Hematopoietic multipotent progenitor cell treated with erythropoietin and hydrocortisone succinate and interleukin-3 and kit ligand, for 15 days (in vitro differentiated cells): Measurements from ENCODE around the gene EMSY.
"Not testable (repeated sequence)": the region's sequence is repeated elsewhere in the genome, so short reads cannot be mapped to it uniquely, and the experiment has no call there.

Experiments
- DNase-seq: peaks from one replicate; pipeline ENCODE4 v3.0.0-alpha.2; 2015; ENCODE audit warnings: low spot score

EMSY gene, protein sequence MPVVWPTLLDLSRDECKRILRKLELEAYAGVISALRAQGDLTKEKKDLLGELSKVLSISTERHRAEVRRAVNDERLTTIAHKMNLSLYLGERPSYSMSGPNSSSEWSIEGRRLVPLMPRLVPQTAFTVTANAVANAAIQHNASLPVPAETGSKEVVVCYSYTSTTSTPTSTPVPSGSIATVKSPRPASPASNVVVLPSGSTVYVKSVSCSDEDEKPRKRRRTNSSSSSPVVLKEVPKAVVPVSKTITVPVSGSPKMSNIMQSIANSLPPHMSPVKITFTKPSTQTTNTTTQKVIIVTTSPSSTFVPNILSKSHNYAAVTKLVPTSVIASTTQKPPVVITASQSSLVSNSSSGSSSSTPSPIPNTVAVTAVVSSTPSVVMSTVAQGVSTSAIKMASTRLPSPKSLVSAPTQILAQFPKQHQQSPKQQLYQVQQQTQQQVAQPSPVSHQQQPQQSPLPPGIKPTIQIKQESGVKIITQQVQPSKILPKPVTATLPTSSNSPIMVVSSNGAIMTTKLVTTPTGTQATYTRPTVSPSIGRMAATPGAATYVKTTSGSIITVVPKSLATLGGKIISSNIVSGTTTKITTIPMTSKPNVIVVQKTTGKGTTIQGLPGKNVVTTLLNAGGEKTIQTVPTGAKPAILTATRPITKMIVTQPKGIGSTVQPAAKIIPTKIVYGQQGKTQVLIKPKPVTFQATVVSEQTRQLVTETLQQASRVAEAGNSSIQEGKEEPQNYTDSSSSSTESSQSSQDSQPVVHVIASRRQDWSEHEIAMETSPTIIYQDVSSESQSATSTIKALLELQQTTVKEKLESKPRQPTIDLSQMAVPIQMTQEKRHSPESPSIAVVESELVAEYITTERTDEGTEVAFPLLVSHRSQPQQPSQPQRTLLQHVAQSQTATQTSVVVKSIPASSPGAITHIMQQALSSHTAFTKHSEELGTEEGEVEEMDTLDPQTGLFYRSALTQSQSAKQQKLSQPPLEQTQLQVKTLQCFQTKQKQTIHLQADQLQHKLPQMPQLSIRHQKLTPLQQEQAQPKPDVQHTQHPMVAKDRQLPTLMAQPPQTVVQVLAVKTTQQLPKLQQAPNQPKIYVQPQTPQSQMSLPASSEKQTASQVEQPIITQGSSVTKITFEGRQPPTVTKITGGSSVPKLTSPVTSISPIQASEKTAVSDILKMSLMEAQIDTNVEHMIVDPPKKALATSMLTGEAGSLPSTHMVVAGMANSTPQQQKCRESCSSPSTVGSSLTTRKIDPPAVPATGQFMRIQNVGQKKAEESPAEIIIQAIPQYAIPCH (N-terminal part only)

DNA sequence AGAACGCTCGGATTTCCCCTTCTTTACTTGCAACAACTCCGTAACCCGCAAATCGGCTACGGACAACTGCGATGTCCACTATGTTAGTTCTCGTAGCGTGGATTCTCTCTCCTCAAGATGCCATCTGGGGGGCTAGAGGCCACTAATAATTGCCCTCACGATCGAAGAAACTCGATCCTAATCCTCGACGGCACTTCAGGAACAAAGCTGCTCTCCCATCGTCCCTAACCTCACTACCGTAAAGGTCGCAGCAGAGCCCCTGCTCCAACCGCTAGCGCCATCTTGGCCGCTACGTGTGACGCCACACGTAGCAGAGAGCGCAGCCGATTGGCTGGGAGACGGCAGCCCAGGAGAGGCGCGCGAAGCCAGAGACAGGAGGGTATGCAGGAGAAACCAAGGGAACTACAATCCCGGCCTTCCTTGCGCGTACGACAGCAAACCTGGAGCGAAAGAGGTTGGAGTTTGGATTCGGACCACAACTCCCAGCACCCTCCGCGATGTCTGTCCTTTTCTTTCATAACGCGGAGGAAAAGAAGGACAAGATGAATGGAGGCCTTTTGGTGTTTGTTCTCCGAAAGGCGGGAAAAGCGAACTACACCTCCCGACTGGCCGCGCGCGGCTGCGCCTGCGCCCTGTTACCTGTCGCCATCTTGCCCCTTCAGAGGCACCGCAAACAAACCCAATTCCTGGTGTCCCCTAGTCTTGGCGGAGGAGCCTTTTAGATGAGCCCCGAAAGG, at the start of gene EMSY:
Gene EMSY, plus strand, starts transcription at position 635 of the 737 bp plus-strand sequence. CDS start 1,921 bp downstream, outside the sequence.
- DNase-seq, result peak; percentile 93

DNA sequence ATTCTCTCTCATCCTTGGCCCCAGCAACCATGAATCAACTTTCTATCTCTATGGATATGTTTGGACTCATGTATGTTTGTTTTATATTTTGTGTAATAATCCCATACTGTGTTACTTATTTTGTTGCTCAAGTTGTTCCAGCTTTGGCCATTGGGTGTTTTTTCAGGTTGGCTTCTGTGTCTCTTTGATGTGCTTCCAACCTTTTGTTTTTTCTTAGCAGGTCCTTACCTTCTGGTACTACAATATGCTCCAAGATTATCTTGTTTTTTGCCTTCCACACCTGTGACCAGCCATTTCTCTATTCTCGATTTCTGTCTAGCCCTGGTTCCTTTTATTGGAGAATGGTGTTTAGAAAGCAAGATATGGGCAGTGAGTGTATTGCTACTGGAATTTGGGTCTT, 49.5 kb upstream of the EMSY start:
- no peak for DNase-seq

DNA sequence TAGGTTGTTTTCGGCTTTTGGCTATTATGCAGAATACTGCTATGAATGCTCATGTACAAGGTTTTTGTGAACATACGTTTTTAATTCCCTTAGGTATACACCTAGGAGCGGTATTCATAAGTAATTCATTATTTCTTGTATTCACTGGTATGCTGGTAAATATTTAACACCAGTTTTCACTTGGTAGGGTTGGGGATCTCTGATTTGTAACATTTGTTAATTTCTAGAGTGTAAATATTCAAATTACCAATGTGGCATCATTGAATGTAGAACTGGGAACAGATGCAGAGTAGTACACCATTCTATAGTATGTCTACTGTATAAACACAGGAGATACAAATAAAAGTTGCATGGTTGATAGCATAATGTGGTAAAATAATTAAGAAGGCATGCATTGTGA, 47.4 kb upstream of the EMSY start:
- no peak for DNase-seq

DNA sequence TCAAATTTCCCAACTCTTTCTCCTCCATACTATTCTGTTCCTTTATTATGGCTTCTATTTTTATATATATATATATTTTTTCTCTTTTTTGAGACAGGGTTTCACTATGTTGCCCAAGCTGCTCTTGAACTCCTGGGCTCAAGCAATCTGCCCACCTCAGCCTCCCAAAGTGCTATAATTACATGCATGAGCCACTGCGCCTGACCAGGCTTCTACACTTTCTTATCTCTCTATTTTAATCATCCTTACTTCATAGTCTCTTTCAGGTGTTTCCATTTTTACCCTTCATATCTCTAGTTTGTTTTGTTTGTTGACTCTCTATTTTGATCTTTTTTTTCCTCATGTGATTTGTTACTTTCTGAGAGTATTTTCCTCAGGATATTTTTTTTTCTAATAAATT, 43.9 kb upstream of the EMSY start:
- no peak for DNase-seq

DNA sequence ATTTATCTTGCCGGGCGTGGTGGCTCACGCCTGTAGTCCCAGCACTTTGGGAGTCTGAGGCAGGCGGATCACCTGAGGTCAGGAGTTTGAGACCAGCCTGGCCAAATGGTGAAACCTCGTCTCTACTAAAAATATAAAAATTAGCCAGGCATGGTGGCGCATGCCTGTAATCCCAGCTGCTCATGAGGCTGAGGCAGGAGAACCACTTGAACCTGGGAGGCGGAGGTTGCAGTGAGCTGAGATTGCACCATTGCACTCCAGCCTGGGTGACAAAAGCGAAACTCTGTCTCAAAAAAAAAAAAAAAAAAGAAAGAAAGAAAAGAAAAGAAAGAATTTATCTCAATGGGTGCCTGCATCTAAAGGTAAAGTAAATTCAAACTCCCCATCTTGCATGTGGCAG, 43.3 kb upstream of the EMSY start:
- DNase-seq, result not testable (repeated sequence)

DNA sequence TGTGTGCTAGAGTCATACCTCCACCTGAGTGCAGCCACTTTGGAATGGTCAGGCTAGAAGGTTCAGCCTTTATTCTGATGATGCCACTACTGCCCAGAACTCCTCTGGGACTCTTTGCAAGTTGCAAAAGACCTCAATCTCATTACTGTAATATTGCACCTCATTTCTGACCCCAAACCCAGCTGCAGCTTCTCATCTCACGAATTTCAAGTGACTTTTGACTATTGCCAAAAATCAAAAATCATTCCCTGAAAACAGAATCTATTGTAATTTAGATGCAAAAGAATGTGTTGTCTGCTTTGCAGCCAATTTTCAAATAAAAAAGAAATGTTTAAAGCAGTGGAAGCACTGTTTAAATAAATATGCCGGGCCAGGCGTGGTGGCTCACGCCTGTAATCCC, 38.5 kb upstream of the EMSY start:
- DNase-seq, result no peak

DNA sequence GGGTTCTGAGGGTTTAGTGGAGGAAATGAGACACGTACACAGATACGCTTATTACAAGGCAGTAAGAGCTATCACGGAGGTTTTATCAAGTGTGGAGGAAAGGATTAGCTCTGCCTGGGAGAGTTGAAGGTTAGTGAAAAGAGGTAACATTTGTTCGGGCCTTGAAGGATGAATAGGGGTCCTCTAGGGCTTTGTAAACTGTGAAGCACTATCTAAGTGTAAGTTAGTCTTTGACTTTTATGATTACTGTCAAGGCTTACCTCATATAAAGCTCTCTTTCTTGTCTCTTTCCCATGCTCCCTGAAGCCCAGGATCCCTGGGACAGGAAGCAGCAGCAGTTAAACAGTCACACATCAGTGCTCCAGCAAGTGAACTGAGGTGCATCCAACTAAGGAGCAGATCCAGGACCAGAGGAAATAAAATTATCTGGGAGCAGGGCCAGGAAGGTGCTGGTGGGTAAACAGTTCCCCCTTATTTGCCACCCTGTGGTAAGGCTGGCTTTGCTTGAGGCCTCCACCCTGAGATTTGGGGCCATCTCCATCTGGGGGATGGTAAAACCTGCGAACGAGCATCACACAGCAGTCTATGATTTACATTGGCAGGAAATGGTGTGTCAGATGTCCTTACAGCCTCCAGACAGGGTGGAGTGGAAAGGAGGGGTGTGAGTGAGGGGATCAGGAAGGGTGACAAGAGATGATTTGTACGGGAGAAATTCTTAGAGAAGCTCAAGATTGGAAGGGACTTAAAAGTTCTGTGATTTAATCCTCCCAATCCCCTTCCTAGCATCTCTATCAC, 36.5 kb upstream of the EMSY start:
- no peak for DNase-seq

DNA sequence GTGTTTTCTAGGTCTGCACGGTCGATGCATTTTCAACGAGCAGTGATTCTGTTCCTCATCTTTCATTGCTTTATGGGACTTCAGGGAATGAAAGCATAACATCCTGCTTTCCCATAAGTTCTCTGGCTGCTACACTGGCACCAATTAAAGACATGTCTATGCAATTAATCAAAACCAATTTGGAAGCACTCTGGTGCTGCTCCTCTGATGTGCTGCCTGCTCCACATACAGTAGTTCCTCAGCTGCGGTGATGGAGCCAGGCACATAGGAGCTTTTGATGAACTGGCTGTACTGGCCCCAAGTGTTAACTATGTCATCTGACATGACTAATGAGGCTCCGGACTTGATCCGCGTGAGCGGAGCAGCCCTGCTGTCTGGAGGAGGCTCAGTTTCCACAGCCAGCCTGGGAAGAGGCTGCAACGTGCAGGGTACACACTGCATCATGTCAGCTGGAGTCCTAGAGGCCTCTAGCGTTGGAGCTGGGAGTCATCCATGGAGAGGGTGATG, 33.9 kb upstream of the EMSY start:
- DNase-seq, result no peak

DNA sequence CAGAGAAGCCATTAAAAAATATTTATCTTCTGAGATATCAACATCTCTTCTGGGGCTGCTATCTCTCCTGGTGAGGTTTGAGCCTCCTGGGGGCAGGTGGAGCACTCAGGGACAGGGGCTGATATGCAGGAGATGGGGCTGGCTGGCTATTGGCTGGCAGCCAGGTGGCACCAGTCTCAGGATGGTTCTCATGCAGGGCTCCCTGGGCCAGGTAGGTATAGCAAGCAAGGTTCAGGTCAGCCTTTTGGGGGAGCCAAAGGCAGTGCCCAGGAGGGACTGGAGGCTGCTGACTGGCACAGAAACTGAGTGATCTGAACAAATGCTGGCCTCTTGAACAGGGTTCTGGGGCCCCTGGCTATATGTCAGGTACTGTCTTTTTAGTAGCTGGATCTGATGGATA, 29.7 kb upstream of the EMSY start:
- DNase-seq, result no peak

DNA sequence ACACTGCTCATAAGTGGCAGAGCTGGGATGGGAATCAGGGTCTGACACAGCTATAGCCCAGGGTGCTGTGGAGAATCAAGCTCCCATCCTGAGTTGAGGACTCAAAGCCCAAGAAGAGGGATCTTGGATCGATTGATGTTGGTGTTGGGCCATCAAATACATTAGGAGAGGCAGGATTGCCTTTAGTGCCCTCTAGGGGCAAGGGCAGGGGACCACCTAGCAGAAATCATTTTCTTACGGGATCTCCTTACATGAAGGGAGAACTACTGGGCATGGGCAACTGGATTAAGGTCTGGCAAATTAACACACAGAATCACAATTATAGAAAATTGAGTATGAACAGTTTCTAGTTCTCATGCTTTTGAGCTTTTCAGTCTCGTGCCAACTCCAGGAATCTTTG, 24.9 kb upstream of the EMSY start:
- DNase-seq, result peak; percentile 17

DNA sequence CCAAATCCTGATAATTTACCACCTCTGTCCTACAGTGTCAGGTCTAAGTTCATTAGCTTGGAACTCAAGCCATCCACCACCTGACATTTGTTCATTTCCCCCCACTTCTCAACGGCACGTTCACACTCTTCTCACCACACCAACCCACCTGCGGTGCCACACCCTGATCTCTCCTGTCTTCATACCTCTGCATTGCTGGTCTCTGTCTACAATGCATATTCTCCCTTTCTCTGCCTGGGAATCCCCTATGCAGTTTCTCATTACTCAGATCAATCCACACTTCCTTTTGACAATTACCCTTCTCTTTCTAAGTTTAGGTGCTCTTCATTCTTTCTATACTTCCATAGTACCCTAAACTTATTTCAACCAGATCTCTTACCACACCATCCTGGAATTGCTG, 20.4 kb upstream of the EMSY start:
- DNase-seq, result no peak

DNA sequence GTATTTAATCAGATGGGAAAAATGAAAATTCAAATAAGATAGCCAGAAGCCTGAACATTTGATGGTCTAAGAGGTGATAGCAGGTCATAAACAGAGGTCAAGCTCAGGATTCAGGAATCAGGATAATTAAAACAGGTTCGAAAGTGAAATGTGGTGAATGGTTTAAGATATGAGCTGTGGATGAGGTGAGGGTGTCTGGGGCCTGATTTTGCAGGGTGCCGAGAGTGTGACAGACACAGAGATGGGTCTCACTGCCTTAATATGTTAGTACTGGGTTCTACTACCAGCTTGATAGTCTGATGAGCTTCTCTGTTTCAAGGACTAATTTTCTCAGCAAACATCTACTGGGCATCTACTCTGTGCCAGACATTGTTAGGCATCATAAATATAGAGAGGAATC, 19.9 kb upstream of the EMSY start:
- DNase-seq, result no peak

DNA sequence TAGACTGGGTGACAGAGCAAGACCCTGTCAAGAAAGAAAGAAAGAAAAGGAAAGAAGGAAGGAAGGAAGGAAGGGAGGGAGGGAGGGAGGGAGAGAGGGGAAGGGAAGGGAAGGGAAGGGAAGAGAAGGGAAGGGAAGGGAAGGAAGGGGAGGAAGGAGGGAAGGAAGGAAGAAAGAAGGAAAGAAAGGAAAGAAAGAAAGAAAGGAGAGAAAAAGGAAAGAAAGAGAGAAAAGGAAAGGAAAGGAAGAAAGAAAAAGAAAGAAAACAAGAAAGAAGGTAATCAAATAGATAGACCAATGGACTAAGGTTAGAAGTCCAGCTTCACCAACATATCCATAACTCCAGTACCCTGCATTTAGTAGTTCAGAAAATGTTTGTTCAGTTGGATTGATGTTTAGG, 18.2 kb upstream of the EMSY start:
- no peak for DNase-seq

DNA sequence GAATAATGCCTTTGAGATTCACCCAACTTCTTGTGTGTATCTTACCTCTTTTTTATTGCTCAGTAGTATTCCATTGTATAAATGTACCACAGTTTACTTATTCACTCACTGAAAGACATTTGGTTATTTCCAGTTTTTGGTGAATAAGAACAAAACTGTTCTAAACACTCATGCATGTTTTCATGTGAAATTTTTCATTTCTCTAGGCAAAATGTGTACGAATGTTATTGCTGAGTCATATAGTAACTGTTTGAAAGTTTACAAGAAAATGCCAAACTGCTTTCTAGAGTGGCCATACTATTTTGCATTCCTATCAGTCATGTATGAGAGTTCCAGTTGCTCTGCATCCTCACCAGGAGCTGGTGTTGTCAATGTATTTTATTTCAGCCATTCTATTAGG, 8.8 kb upstream of the EMSY start:
- no peak for DNase-seq

DNA sequence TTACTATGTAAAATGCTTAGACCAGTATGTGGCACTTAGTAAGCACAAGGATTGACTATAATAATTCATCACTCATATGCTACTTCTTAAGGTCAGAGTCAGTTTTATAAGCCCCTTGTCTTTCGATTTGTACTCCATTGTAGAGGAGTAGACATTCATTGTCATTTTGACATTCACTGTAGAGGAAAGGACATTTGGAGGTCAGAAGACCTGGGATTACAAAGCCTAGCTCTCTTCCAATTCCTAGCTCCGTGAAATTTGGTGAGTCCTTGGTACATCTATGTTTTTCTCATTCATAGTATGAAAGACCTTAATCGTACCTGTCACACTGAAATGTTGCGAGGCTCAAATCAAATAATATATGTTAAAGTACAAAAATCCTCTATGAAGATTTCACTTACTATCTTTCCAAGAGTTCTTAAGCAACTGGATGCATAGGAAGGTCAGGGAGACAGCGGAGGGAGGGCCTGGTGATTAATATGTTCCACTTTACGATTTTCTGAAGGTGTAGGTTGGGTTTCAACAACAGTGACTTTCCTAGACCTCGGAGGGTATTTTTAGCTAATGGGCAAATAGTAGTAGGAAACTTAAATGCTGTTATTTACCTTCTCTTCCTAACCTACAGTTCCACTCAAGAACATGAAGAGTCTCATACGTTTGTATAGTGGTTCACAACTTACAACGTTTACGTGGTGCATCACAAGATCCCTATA, 1.4 kb upstream of the EMSY start:
- no peak for DNase-seq

DNA sequence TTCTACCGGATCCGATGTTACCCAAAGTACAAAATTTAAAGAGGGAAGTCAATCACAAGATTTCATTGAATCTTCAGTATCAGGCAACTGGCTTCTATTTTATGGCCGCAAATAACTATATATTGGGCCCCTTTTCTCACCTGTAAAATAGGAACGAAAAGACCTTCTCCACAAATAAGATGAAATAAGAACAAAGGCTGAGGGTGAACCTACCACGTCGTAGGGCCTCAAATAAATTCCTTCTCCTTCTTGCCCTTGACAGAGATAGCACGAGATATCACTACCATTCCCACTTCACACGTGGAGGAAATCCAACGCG, 794 bp upstream of the EMSY start:
- no peak for DNase-seq

DNA sequence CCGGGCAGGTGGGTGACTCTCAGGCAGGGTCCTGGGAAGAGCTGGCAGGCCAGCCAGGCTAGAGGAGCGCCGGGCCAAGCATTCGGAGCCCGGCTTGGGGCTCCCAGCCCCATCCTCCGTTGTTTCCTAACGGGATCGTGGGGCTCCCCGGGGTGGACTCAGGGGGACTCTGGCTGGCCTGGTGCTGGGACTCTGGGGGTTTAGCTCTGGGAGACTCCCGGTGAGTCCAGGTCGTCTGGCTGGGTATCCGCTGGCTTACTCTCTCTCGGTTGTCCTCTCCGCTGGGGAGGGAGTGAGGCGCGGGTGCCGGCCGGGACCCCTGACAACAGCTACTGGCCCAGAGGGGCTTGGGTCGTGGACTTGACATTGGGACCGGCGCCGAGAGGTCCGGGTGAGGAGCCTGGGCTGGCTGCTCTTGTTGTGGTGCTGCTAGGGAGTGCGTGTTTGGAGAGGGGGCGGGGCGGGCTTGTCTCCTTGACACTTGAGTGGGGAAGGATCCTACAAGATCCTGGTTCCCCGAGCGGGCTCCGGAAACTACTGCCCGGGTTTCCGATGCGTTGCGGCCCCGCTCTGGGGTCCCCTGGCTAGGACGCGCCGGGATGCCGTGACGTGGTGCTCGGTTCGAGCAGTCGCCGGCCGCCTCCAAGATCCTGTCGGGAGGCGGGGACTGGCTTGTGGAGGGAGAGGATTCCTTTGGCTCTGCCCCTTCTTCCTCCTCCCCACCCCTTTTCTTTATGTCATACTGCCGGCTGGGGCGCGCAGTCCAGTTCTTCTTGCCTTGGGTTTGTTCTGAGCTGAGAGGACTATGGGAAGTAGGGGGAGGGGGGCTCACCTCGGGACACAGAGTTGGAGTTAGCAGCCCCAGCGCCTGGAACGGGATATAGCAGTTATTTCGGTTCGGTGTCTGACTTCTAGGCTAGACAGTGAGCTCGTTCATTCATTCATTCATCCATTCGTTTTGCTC, 585 bp downstream of the EMSY start:
- peak; percentile 67 for DNase-seq

DNA sequence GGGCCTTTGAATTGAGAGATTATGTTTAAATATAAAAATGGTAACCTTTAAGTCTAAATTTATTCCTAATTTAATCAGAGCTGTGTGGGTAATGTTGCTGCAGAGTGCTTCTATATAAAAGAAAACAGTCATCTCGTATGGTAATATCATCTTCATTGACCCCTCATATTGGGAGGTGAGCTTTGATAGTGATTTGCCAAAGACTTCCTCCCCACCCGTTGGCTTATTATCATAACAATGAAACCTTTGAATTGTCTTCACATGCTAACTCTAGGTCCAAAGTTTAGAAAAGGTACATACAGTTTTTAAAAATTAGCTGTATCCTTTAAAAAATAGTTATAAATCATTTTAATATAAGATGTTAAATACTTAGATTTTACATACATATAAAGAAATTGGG, 3.7 kb downstream of the EMSY start:
- no peak for DNase-seq

DNA sequence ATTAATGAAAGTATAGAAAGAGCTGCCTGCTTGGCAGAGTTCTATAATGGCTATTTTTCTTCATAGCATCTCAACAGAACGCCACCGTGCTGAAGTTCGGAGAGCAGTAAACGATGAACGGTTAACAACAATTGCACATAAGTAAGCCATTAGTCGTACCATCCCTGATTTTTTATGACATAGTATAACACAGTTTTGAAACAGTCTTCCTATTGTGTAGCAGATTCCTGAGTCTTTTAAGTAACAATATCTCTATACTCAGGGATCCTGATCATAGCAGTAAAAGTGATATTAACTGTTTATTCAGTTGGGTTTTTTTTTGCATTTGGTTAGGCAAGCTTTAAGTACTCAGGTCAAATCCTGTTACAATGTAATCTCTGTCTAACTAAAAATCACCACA, 8.4 kb downstream of the EMSY start:
- no peak for DNase-seq
